Uterus (tissue), 2 donors: ENCODE data around the gene ATP5ME.

Experiments
- POLR2A ChIP-seq, 2 donors: fragments of 450-650 bp; IDR thresholded peaks; one replicate each; pipeline ENCODE4 v1.6.1; 2016; ENCODE audit warnings: antibody characterized with exemption in 2 of 2, mild to moderate bottlenecking in 1 of 2, moderate library complexity in 1 of 2
- TF ChIP-seq, protein P1 (sequence below), 4 experiments: fragments of 200-600 bp in 2 of 4; fragments of 450-650 bp in 2 of 4; sonication (generic) in 2 of 4; IDR thresholded peaks; one replicate each; pipeline ENCODE4 v1.5.1; 2016 to 2019; ENCODE audit warnings: antibody characterized with exemption in 4 of 4, mild to moderate bottlenecking in 2 of 4, moderate library complexity in 1 of 4

DNA sequence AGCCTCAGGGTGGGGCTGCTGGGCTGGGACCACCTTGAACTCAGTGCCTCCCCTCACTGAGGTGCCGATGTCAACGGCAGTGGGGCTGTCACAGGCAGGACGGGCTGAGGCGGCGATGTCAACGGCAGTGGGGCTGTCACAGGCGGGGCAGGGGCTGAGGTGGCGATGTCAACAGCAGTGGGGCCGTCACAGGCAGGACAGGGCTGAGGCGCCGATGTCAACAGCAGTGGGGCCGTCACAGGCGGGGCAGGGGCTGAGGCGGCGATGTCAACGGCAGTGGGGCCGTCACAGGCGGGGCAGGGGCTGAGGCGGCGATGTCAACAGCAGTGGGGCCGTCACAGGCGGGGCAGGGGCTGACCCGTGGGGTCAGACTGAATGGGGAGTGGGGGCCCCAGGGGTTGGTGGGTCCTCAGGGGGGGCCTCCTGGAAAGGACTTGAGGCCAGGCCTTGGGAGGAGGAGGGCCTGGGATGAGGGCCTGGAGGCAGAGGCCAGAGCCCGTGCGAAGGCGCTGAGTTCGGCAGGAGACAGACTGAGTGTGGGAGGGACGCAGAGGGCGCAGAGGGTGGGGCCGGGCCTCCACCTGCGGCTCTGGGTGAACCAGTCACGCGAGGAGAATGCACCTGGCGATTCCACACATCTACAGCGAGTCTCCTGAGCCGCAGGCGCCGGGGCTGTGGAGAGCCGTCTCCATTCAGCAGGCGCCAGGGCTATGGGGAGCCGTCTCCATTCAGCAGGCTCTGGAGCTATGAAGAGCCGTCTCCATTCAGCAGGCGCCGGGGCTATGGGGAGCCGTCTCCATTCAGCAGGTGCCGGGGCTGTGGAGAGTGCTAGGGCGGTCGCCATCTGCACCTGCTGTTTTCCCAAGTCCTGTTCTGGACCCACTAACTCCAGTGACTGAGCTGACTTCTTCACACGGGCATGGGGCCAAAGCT, 22.9 kb downstream of the ATP5ME start:
- TF ChIP-seq, protein P1, sequence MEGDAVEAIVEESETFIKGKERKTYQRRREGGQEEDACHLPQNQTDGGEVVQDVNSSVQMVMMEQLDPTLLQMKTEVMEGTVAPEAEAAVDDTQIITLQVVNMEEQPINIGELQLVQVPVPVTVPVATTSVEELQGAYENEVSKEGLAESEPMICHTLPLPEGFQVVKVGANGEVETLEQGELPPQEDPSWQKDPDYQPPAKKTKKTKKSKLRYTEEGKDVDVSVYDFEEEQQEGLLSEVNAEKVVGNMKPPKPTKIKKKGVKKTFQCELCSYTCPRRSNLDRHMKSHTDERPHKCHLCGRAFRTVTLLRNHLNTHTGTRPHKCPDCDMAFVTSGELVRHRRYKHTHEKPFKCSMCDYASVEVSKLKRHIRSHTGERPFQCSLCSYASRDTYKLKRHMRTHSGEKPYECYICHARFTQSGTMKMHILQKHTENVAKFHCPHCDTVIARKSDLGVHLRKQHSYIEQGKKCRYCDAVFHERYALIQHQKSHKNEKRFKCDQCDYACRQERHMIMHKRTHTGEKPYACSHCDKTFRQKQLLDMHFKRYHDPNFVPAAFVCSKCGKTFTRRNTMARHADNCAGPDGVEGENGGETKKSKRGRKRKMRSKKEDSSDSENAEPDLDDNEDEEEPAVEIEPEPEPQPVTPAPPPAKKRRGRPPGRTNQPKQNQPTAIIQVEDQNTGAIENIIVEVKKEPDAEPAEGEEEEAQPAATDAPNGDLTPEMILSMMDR (IDR thresholded peaks at IDR 0.05) = no peak
- TF ChIP-seq POLR2A (IDR thresholded peaks at IDR 0.05) = no peak
